Sigmoid colon (tissue), 4 donors: ENCODE results near the gene DNMT3B.

ENCODE experiments used
- EP300 ChIP-seq, 4 donors: sonication (generic); formaldehyde crosslinking; IDR thresholded peaks; one replicate each; pipeline ENCODE4 v1.6.1; 2017; ENCODE audit warnings: antibody characterized with exemption in 4 of 4
- POLR2A ChIP-seq, 2 donors: fragments of 450-650 bp; IDR thresholded peaks; one replicate each; pipeline ENCODE4 v1.6.1; 2016; ENCODE audit warnings: antibody characterized with exemption in 2 of 2, mild to moderate bottlenecking in 2 of 2, moderate library complexity in 2 of 2
- TF ChIP-seq, protein P1 (sequence below), 4 experiments: fragments of 450-650 bp in 3 of 4; fragments of 200-600 bp in 1 of 4; IDR thresholded peaks; one replicate each; pipeline ENCODE4 v1.5.1; 2016 to 2019; ENCODE audit warnings: antibody characterized with exemption in 4 of 4, mild to moderate bottlenecking in 3 of 4, moderate library complexity in 2 of 4

GRCh38 chr20:32805721-32806120, 43.5 kb downstream of the DNMT3B start:
- TF ChIP-seq, protein P1, sequence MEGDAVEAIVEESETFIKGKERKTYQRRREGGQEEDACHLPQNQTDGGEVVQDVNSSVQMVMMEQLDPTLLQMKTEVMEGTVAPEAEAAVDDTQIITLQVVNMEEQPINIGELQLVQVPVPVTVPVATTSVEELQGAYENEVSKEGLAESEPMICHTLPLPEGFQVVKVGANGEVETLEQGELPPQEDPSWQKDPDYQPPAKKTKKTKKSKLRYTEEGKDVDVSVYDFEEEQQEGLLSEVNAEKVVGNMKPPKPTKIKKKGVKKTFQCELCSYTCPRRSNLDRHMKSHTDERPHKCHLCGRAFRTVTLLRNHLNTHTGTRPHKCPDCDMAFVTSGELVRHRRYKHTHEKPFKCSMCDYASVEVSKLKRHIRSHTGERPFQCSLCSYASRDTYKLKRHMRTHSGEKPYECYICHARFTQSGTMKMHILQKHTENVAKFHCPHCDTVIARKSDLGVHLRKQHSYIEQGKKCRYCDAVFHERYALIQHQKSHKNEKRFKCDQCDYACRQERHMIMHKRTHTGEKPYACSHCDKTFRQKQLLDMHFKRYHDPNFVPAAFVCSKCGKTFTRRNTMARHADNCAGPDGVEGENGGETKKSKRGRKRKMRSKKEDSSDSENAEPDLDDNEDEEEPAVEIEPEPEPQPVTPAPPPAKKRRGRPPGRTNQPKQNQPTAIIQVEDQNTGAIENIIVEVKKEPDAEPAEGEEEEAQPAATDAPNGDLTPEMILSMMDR (IDR thresholded peaks at IDR 0.05), result no peak
- TF ChIP-seq EP300 (IDR thresholded peaks at IDR 0.05), result no peak
- TF ChIP-seq POLR2A (IDR thresholded peaks at IDR 0.05), result no peak
